Fibroblast of pulmonary artery (primary cell): Measurements from ENCODE around the gene HMX2.
"Not testable (repeated sequence)": the region's sequence is repeated elsewhere in the genome, so short reads cannot be mapped to it uniquely, and the experiment has no call there.

Experiments used
- DNase-seq: peaks from one replicate; pipeline ENCODE4 v3.0.0-alpha.2; 2010; ENCODE audit warnings: low read depth
- H3K4me3 ChIP-seq: replicated peaks from 2 replicates; pipeline ENCODE4 v1.5.1; 2011; ENCODE audit warnings: low read depth, mild to moderate bottlenecking, control low read depth, low read length, moderate library complexity
- CTCF ChIP-seq: IDR thresholded peaks from 2 replicates; pipeline ENCODE4 v1.5.1; 2011; ENCODE audit warnings: mild to moderate bottlenecking, control low read depth, low read length, inconsistent platforms; ENCODE audit errors: missing control alignments

HMX2 gene

DNA sequence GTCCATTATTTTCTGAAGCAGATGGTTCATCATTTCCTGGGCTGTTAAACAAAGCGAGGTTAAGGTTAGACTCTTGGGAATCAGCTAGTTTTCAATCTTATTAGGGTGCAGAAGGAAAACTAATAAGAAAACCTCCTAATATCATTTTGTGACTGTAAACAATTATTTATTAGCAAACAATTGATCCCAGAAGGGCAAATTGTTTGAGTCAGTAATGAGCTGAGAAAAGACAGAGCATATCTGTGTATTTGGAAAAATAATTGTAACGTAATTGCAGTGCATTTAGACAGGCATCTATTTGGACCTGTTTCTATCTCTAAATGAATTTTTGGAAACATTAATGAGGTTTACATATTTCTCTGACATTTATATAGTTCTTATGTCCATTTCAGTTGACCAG is 16.4 kb downstream of the HMX2 start:
- H3K4me3 ChIP-seq, result no peak overlapping the region
- no peak for DNase-seq
- TF ChIP-seq CTCF, result no peak

GRCh38 chr10:123165445-123166072 is 17.6 kb downstream of the HMX2 start:
- no peak for DNase-seq
- H3K4me3 ChIP-seq, result no peak overlapping the region
- no peak for TF ChIP-seq CTCF

DNA sequence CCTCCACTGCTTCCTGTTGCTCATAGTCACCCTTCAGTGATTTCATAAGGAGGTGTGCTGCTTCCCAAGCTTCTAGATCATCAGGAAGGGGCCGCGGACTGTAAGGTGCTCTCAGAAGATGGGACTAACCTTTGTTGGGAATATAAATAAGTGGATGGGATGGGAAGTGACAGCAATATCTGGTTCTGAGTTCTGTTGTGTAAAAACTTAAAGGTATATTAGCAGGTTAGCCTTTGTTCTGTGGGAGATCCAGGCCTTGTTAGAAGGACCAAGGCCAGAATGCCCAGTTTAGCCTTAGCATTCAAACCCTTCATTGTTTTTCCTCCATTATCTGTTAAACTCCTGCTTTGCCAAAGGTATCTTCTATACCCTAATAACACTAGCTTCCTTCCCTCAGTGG is 18.7 kb downstream of the HMX2 start:
- TF ChIP-seq CTCF, result no peak
- no peak overlapping the region for H3K4me3 ChIP-seq
- no peak for DNase-seq

DNA sequence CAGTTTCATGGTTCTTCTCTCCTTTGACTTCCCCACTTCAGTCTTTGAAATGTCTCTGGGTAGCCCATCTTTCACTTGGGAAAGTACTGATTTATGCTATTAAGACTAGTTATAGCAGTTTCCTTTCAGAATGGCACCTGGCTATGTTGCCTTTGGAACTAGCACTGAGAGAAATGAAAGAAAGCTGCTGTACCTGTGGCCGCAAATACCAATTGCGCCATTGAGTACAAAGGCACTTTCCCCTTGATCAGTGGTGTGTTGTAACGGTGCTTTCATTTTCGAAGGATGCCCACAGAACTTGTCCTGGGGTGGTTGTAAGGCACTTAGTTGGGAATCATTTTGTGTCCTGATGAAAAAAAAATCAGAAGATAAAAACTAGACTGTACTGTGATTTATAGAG is 23.0 kb downstream of the HMX2 start:
- no peak for TF ChIP-seq CTCF
- H3K4me3 ChIP-seq, result no peak overlapping the region
- DNase-seq, result no peak

DNA sequence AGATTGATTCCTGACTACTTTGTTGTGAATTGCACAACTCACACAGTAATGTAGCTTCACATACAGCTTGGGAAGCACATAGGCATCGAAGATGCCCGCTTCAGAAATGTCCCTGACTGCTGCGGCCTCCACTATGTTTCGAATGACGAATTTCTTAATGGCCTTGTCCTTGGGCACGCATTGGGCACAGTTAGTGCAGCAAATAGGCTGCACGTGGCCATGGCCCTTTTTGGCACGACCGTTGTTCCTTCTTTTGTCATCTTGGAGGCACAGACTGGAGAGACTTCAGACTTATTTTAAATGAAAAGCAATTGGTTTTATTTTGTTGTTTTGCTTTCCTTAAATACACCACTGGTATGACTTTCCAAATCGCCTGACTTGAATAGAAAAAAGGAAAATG is 23.7 kb downstream of the HMX2 start:
- not testable (repeated sequence) for DNase-seq, H3K4me3 ChIP-seq

DNA sequence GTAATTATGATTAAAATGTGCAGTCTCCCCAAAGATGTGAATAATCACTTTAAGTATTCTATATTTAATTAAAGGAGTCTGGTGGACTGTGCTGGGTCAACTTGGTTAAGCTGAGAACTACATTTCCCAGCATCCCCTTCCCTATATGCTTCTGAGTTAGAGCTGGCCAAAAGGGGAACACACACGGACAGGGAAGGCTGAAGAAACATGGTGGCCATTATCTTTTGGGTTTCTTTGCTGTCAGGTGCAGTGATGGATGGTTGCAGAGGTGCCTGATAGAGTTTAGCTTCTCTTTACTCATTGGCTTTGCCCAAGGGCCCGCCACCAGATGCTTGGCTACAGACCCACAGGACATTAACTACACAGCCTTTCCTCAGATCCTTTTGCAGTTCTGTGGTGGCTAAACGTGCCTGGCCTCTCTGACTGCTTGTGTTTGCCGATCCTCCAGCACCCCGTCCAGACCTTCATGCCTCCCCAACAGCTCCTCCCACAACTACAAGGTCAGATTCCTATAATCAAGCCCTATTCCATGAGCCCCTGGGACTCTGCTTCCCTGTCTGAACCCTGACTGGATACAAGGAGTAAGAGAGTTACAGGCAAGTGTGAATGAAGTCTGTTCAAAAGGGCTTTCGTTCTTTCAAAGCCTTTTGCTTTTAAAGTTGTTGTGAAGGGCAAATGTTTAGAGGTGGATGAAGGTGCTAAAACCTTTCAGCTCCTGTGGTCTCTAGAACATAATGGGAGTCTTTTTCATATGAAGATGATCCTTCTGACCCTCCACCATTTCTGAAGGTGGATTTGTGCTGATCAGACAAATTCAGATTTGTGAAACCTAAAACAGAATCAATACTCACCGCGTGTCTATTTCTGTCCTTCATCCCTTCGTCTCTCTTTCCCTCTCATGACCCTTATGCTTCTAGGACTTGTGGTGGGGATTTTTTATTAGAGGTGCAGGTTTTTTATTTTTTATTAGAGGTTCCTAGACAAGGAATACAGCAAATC is 27.8 kb downstream of the HMX2 start:
- H3K4me3 ChIP-seq, result no peak overlapping the region
- TF ChIP-seq CTCF, result no peak
- DNase-seq, result no peak

- not testable (repeated sequence) for H3K4me3 ChIP-seq, DNase-seq
Observed at GRCh38 chr10:123178390-123178789, 30.5 kb downstream of the HMX2 start.
